Measurements from ENCODE around the gene TLX2. TPM values are rescaled to one million over a fixed set of nuclear protein-coding genes. Genes with fewer than 3 reads are reported as not detected.

TLX2 gene
- total and polyA plus RNA-seq, 2 of the 13 experiments (the other 11 are each of a cell fraction or from before 2014, with no cell fraction given): 0.05 to 0.20 TPM

GRCh38 chr2:74499267-74499939, 14.8 kb upstream of the TLX2 start, which contains the start of gene LBX2 (continued):
- TF ChIP-seq DZIP1 (CRISPR knock-in tag; IDR thresholded peaks at IDR 0.05): no peak
- TF ChIP-seq GPN1 (CRISPR knock-in tag; IDR thresholded peaks at IDR 0.05; ENCODE audit: borderline replicate concordance): no peak
- TF ChIP-seq, protein P1, sequence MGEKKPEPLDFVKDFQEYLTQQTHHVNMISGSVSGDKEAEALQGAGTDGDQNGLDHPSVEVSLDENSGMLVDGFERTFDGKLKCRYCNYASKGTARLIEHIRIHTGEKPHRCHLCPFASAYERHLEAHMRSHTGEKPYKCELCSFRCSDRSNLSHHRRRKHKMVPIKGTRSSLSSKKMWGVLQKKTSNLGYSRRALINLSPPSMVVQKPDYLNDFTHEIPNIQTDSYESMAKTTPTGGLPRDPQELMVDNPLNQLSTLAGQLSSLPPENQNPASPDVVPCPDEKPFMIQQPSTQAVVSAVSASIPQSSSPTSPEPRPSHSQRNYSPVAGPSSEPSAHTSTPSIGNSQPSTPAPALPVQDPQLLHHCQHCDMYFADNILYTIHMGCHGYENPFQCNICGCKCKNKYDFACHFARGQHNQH (CRISPR knock-in tag; IDR thresholded peaks at IDR 0.05): no peak
- no peak for TF ChIP-seq ONECUT2 (CRISPR knock-in tag; IDR thresholded peaks at IDR 0.05)
- TF ChIP-seq BRD4 (CRISPR knock-in tag; IDR thresholded peaks at IDR 0.05): no peak
- no peak for TF ChIP-seq ZFP1 (CRISPR knock-in tag; IDR thresholded peaks at IDR 0.05)
- peak; percentile 37; the same call in 1 of the 2 replicates for TF ChIP-seq HOXA3 (CRISPR knock-in tag; IDR thresholded peaks at IDR 0.05)
- 0 out of 2 replicates have a peak, but pooled peaks have one; percentile 69 for TF ChIP-seq GZF1 (CRISPR knock-in tag; IDR thresholded peaks at IDR 0.05)
- TF ChIP-seq SRY (CRISPR knock-in tag; IDR thresholded peaks at IDR 0.05): no peak; the same call in 1 of the 2 replicates
- no peak for TF ChIP-seq DNMT3B (CRISPR knock-in tag; conservative IDR thresholded peaks at IDR 0.05)
- no peak for TF ChIP-seq FIP1L1 (IDR thresholded peaks at IDR 0.05; ENCODE audit: borderline replicate concordance, insufficient read depth, low read depth, low read length)
- no peak for TF ChIP-seq RFX1 (IDR thresholded peaks at IDR 0.05)
- TF ChIP-seq JUNB (CRISPR knock-in tag; IDR thresholded peaks at IDR 0.05; ENCODE audit: borderline replicate concordance): no peak
- no peak for TF ChIP-seq NFE2L1 (CRISPR knock-in tag; IDR thresholded peaks at IDR 0.05; ENCODE audit: borderline replicate concordance)
- TF ChIP-seq KLF6 (CRISPR knock-in tag; IDR thresholded peaks at IDR 0.05): no peak
- TF ChIP-seq HNRNPLL (IDR thresholded peaks at IDR 0.05; ENCODE audit: low read depth, low read length, poor library complexity, severe bottlenecking): peak; percentile 95
- TF ChIP-seq ZMYM4 (CRISPR knock-in tag; IDR thresholded peaks at IDR 0.05): peak; percentile 5; the same call in 1 of the 2 replicates
- 0 out of 2 replicates have a peak, but pooled peaks have one; percentile 18 for TF ChIP-seq ZFP41 (CRISPR knock-in tag; IDR thresholded peaks at IDR 0.05; ENCODE audit: borderline replicate concordance)
- TF ChIP-seq ZNF788 (CRISPR knock-in tag; IDR thresholded peaks at IDR 0.05; ENCODE audit: borderline replicate concordance): no peak; the same call in 1 of the 2 replicates
- no peak for TF ChIP-seq CREB1 (IDR thresholded peaks at IDR 0.05)
- TF ChIP-seq CREB1 (CRISPR knock-in tag; IDR thresholded peaks at IDR 0.05): no peak
- no peak for TF ChIP-seq ZNF296 (CRISPR knock-in tag; conservative IDR thresholded peaks at IDR 0.05)
- no peak for TF ChIP-seq ZNF503 (CRISPR knock-in tag; IDR thresholded peaks at IDR 0.05)
- TF ChIP-seq HNRNPK (IDR thresholded peaks at IDR 0.05; ENCODE audit: low read depth, low read length, poor library complexity, severe bottlenecking): peak; percentile 29
- no peak for TF ChIP-seq GLI4 (CRISPR knock-in tag; IDR thresholded peaks at IDR 0.05; ENCODE audit: borderline replicate concordance)

Data from HepG2 (cell line).